ENCODE measurements around the gene RAPGEF1.

- TF ChIP-seq POLR2A (IDR thresholded peaks at IDR 0.05) = no peak
- TF ChIP-seq CTCF (IDR thresholded peaks at IDR 0.05) = no peak
These were observed 37.0 kb downstream of the RAPGEF1 start for GRCh38 chr9:131702911-131703310.

All from testis (tissue), 2 donors.